Glomerular endothelial cell (primary cell): Measurements from ENCODE around the gene KRR1. TPM values are rescaled to one million over a fixed set of nuclear protein-coding genes. Genes with fewer than 3 reads are reported as not detected.

Source experiments
- DNase-seq: peaks from one replicate; pipeline ENCODE4 v3.0.0-alpha.2; 2011; ENCODE audit warnings: low read depth, low spot score; ENCODE audit errors: extremely low read depth
- total RNA-seq: library from RNA; depleted of rRNA; stranded (reverse); fragments of >200 nt; gene quantifications from 2 replicates; pipeline ENCODE4 v1.2.3, GENCODE V29; 2015

KRR1 gene
- total RNA-seq: 27.0 and 31.0 TPM in 2 replicates

DNA sequence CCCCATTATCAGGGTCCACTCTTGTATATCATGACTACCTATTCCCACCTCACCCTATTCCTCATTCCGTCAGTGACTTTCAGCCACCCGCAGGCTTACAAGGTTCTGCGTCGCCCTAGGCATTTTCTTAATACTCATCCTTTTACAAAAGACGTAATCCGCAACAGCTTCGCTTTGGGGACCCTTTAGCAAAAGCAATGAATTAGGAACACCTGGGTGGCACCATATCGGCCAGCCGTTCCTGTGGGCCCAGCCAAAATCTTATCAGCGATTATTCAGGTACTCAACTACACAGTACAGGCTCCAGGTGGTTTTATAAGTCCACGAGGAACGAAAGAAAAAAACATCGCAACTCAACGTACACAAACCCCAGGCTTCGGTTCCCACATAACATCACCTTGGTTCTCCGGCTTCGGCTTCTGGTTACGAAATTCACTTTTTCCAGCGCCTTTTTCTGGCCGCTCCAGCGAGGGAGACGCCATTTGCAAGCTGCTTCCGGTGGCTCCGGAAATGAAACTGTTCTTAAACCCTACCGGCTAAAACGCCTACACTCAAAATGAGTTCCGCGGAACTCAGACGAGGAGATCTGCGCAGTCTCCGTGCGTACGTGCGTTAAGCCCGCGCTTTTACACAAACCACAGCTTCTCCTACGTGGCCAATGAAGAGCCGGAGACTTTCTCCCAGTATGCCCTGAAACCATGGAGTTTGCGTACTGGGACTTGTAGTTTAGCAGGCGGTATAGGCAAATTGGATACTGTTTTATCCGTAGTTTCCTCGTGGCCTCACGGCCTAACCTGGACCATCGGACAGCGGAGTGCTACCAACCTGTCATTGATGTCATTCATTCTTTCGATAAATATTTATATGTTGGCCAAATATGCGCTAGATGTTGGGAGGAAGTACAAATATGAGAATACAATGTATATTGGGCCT, at the start of gene KRR1:
KRR1 (minus strand) TSS at position 494 of the 933 bp plus-strand sequence; CDS start at position 482, 12 bp downstream.
- DNase-seq: peak; percentile 95

DNA sequence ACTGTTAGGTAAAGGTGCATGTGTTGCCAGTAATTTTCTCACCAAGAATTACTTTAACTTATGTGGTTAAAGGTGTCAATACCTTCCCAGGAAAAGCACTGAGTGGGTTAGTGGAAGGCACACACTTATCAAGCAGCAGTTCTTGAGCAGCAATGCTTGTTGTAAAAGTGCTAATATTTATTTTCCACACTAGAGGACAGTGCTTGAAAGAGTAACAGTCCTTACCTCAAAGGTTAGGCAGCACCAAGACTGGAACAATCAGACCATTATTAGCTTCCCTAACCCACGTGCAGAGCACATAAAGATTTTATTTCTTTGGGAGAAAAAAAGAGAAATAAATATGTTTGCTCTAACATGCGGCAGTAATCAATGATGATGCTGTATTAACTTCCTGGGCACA, 48.8 kb upstream of the KRR1 start:
- DNase-seq: no peak

- no peak for DNase-seq
These were observed 46.9 kb upstream of the KRR1 start for GRCh38 chr12:75558287-75558686.

- DNase-seq: no peak
These were observed 45.0 kb upstream of the KRR1 start for GRCh38 chr12:75556311-75556899.

GRCh38 chr12:75554556-75554880, 43.1 kb upstream of the KRR1 start:
- DNase-seq: no peak

GRCh38 chr12:75553836-75554555, 42.6 kb upstream of the KRR1 start:
- no peak for DNase-seq

DNA sequence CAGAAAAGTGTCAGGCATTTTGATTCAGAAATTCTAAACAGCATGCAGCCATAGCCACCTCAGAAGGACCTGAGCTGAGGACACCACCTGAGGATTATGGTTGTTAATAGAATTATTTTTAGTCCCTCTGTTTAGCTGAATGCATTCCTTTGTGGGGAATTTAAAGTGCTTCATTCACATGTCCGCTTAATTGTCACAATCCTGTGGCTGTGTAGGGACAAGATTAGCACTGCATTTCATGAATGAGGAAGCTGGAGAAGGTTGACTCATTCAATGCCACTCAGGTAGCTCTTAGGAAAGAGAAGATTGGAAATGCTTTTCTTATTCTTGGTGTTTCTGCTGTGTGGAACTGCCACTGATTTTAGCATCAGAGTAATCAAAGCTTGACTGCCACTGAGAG, 42.0 kb upstream of the KRR1 start:
- DNase-seq: no peak

DNA sequence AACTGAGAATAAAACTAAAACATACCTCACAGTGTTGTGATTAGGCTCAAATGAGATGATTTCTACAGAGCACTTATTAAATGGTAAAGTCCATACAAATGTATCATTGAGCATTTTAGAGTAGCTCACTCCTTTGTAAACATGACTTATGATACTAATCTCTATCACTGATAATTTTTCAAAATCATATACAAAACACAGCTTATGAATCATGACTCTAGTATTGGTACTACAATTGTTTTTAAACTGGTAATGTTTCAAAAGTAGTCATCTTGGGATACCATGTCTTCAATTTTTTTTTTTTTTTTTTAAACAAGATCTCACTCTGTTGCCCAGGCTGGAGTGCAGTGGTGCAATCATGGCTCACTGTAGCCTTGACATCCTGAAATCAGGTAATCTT, 40.1 kb upstream of the KRR1 start:
- no peak for DNase-seq

- peak; percentile 31 for DNase-seq
These were observed 39.2 kb upstream of the KRR1 start for GRCh38 chr12:75550401-75551240.

- DNase-seq: no peak
These were observed 38.6 kb upstream of the KRR1 start for GRCh38 chr12:75549989-75550388.

- no peak for DNase-seq
These were observed 37.5 kb upstream of the KRR1 start for GRCh38 chr12:75548879-75549278.

GRCh38 chr12:75545636-75546035, 34.2 kb upstream of the KRR1 start:
- no peak for DNase-seq

DNA sequence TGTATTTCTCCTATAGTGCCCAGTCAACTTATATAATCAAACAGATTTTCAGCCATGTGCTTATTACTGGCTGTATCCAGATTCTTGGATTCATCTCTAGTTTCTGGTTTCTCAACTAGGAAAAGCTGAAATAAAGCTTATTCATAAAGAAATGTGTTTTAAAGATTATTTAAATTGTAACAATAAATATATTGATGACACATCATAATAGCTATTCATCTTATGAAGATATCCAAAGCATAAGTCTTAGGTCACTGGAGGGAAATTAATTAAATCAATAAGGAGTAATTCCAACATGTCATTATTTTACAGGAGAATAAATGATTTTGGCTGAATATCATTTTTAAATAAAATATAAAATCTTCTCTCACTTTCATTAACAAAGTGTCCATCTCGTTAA, 32.1 kb upstream of the KRR1 start:
- DNase-seq: no peak

- DNase-seq: no peak
These were observed 31.5 kb upstream of the KRR1 start for GRCh38 chr12:75542942-75543341.

DNA sequence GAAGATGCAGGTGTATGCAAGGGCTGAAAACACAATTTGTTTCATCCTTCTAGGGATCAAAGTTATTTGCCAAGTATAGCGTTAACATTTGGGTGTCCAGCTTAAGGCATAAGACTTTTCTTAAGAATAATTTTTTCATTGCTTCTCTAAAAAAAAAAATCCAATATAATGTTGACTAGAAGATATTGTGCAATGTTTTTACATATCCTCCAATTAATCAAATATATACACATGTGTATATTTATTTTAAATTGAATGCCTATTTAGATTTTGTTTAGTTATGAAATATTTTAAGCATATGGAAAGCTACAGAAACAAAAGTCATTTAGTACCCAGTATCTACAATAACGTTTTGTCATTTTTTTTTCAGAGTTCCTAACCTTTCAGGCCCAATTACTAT, 28.5 kb upstream of the KRR1 start:
- DNase-seq: no peak

- DNase-seq: no peak
These were observed 21.8 kb upstream of the KRR1 start for GRCh38 chr12:75533239-75533638.

DNA sequence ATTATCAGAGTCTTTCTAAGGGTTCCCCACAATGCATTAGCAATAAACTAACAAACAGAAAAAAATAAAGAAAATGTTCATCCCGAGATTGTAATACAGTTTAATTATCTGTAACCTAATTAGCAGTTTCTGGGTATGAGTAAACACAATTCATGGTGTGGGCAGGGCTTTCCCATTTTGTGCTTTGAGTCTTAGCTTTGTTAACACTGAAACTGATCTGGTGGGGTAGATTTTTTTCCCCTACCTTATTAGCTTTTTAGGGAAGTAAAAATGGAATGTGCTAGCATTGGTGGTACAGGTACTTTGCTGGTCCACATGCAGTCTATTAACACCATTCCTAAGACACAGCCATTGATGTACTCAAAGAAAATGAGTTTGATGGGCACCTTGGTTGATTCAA, 18.4 kb upstream of the KRR1 start:
- DNase-seq: no peak

DNA sequence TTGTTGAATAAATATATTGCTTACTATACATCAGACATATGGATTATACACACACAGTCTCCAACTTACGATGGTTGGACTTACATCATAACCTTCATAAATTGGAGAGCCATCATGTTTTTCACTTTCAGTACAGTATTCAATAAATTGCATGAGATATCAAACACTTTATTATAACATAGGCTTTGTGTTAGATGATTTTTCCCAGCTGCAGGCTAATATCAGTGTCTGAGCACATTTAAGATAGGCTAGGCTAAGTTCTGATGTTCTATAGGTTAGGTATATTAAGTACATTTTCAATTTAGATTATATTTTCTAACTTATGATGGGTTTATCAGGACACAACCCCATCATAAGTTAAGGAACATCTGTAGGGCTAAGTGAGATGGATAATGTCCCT, 17.9 kb upstream of the KRR1 start:
- DNase-seq: no peak

- no peak for DNase-seq
These were observed 17.3 kb upstream of the KRR1 start for GRCh38 chr12:75528692-75529091.

- no peak for DNase-seq
These were observed 16.9 kb upstream of the KRR1 start for GRCh38 chr12:75528272-75528671.
